Stomach (tissue), 9 donors: ENCODE measurements around the gene ATAD3B. TPM values are rescaled to one million over a fixed set of nuclear protein-coding genes. Genes with fewer than 3 reads are reported as not detected.
"Not testable (repeated sequence)": the region's sequence is repeated elsewhere in the genome, so short reads cannot be mapped to it uniquely, and the experiment has no call there.

Source experiments
- DNase-seq, 2 donors: peaks; one replicate each; pipeline versions ENCODE4 v3.0.0 to v3.0.0-alpha.2; 2013 to 2019
- H3K27ac ChIP-seq, 5 donors: fragments of 200-600 bp in 4 of 5; sonication (generic) in 4 of 5; one replicate each; pipeline ENCODE4 v1.5.1; 2013 to 2019; ENCODE audit warnings: mild to moderate bottlenecking in 1 of 5, moderate library complexity in 1 of 5
- H3K27me3 ChIP-seq, 3 donors: fragments of 200-600 bp; sonication (generic); one replicate each; pipeline ENCODE4 v1.5.1; 2017 to 2019; ENCODE audit warnings: mixed run types in 1 of 3
- H3K36me3 ChIP-seq, 4 donors: fragments of 200-600 bp; sonication (generic); 1 replicate in 3 of 4; 2 replicates in 1 of 4; pipeline ENCODE4 v1.5.1; 2016 to 2019
- H3K4me1 ChIP-seq, 4 donors: fragments of 200-600 bp; sonication (generic); one replicate each; pipeline ENCODE4 v1.5.1; 2016 to 2019
- H3K4me3 ChIP-seq, 4 donors: fragments of 200-600 bp; sonication (generic) in 3 of 4; one replicate each; pipeline ENCODE4 v1.5.1; 2016 to 2019; ENCODE audit warnings: mild to moderate bottlenecking in 1 of 4
- H3K9me3 ChIP-seq, 4 donors: fragments of 200-600 bp; sonication (generic); one replicate each; pipeline ENCODE4 v1.5.1; 2016 to 2019
- EP300 ChIP-seq: sonication (generic); formaldehyde crosslinking; IDR thresholded peaks from one replicate; pipeline ENCODE4 v1.6.1; 2017; ENCODE audit warnings: antibody characterized with exemption
- POLR2A ChIP-seq, 4 donors: fragments of 450-650 bp; IDR thresholded peaks; one replicate each; pipeline ENCODE4 v1.6.1; 2016; ENCODE audit warnings: antibody characterized with exemption in 4 of 4, control low read depth in 2 of 4, mild to moderate bottlenecking in 1 of 4, moderate library complexity in 1 of 4
- POLR2AphosphoS5 ChIP-seq, 3 donors: sonication (generic); formaldehyde crosslinking; IDR thresholded peaks; one replicate each; pipeline ENCODE4 v1.6.1; 2016; ENCODE audit warnings: antibody characterized with exemption in 3 of 3
- WGBS, 5 donors: extraction: QIAGEN DNeasy Blood & Tissue Kit in 3 of 5; methylation state at CpG; one replicate each; pipeline versions ENCODE4 v1.1.5 to v1.1.7; 2013 to 2018; 5-methylcytosine and 5-hydroxymethylcytosine counted together
- intact Hi-C: fragments of 100-400 bp; cut with DNase I; formaldehyde crosslinking; loops from one replicate; pipeline ENCODE4 v1.15.1; 2023; ENCODE audit warnings: low total_unique reads
- polyA plus RNA-seq, 3 donors: library from polyadenylated mRNA; stranded (reverse); fragments of 200-250 nt; gene quantifications; one replicate each; pipeline ENCODE4 v1.2.3, GENCODE V29; 2013
- total RNA-seq, 5 donors: library from RNA; depleted of rRNA; stranded (reverse); fragments of >200 nt; gene quantifications; one replicate each; pipeline versions ENCODE4 v1.1.0 to v1.2.3, GENCODE V29; 2014 to 2016
- TF ChIP-seq, protein P1 (sequence below), 7 experiments: fragments of 450-650 bp in 4 of 7; fragments of 200-600 bp in 3 of 7; sonication (generic) in 3 of 7; IDR thresholded peaks; one replicate each; pipeline ENCODE4 v1.5.1; 2016 to 2019; ENCODE audit warnings: antibody characterized with exemption in 7 of 7, control low read depth in 2 of 7, mild to moderate bottlenecking in 1 of 7
- donor health status: healthy with polysubstance abuse.
- donor health status: Bipolar disorder and iron deficiency.
- donor health status: healthy.

ATAD3B gene
- total and polyA plus RNA-seq, 8 donors: 8.2 to 91.5 (median 21.1) TPM

GRCh38 chr1:1504777-1505365 lies 33.3 kb downstream of the ATAD3B start:
- TF ChIP-seq, protein P1, sequence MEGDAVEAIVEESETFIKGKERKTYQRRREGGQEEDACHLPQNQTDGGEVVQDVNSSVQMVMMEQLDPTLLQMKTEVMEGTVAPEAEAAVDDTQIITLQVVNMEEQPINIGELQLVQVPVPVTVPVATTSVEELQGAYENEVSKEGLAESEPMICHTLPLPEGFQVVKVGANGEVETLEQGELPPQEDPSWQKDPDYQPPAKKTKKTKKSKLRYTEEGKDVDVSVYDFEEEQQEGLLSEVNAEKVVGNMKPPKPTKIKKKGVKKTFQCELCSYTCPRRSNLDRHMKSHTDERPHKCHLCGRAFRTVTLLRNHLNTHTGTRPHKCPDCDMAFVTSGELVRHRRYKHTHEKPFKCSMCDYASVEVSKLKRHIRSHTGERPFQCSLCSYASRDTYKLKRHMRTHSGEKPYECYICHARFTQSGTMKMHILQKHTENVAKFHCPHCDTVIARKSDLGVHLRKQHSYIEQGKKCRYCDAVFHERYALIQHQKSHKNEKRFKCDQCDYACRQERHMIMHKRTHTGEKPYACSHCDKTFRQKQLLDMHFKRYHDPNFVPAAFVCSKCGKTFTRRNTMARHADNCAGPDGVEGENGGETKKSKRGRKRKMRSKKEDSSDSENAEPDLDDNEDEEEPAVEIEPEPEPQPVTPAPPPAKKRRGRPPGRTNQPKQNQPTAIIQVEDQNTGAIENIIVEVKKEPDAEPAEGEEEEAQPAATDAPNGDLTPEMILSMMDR (IDR thresholded peaks at IDR 0.05): peak in 5 of 7 experiments; percentile 46 to 68 (median 60)
- H3K9me3 ChIP-seq, intact Hi-C loops, H3K27me3 ChIP-seq, H3K36me3 ChIP-seq: not testable (repeated sequence)
- Histone ChIP-seq H3K4me3 (peak overlapping the region in 2 of 4 donors; percentile 14 to 22), H3K4me1 (peaks cover 5 to 14% (median 11%) of the 10 kb centered on the region in 4 donors), H3K27ac (peak overlapping the region; percentile 42 to 75 (median 71))
- peak; percentile 69 to 71 for DNase-seq
- WGBS, 5 donors: 25 to 35% (median 32%) methylated on average over 15 to 16 of the region's 16 CpGs

DNA sequence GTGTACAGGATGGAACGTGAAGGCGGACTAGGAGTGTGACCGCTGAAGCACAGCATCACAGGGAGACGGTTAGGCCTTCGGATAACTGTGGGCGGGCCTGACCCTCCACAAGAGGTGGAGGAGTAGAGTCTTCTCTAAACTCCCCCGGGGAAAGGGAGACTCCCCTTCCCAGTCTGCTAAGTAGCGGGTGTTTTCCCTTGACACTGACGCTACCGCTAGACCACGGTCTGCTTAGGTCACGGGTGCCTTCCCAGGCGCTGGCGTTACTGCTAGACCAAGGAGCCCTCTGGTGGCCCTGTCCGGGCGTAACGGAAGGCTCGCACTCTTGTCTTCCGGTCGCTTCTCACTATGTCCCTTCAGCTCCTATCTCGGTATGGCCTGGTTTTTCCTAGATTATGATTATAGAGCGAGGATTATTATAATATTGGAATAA lies 33.8 kb downstream of the ATAD3B start:
- WGBS, 5 donors: 10 to 23% (median 15%) methylated on average over 10 to 17 of the region's 22 CpGs
- DNase-seq: peak; percentile 30 to 59

DNA sequence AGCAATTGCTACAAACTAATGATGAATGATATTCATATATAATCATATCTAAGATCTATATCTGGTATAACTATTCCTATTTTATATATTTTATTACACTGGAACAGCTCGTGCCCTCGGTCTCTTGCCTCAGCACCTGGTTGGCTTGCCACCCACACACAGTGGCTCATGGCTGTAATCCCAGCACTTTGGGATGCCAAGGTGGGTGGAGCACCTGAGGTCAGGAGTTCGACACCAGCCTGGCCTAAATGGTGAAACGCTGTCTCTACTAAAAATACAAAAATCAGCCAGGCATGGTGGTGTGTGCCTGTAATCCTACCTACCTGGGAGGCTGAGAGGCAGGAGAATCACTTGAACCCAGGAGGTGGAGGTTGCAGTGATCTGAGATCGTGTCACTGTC lies 34.2 kb downstream of the ATAD3B start:
- H3K27me3 ChIP-seq, H3K9me3 ChIP-seq, DNase-seq, intact Hi-C loops, H3K36me3 ChIP-seq: not testable (repeated sequence)
- peak overlapping the region in 1 of 4 donors; percentile 22 for H3K4me3 ChIP-seq
- peak overlapping the region in 4 of 5 donors; percentile 70 to 75 (median 72) for H3K27ac ChIP-seq
- WGBS, 5 donors: 63 to 70% (median 68%) methylated on average over 5 of the region's 5 CpGs
- H3K4me1 ChIP-seq: peaks cover 6 to 18% (median 13%) of the 10 kb centered on the region in 4 donors

More for the DNA sequence above, 33.8 kb downstream of the ATAD3B start:
- H3K9me3 ChIP-seq, H3K36me3 ChIP-seq, intact Hi-C loops, H3K27me3 ChIP-seq: not testable (repeated sequence)
- H3K4me3 ChIP-seq: peak overlapping the region in 2 of 4 donors; percentile 14 to 22
- peak in 1 of 3 donors; percentile 3 for TF ChIP-seq POLR2AphosphoS5 (IDR thresholded peaks at IDR 0.05)
- TF ChIP-seq, protein P1 (IDR thresholded peaks at IDR 0.05): peak in 1 of 7 experiments; percentile 6
- peak overlapping the region; percentile 42 to 75 (median 71) for H3K27ac ChIP-seq
- peaks cover 5 to 14% (median 11%) of the 10 kb centered on the region in 4 donors for H3K4me1 ChIP-seq

GRCh38 chr1:1507305-1507704 lies 35.7 kb downstream of the ATAD3B start:
- Histone ChIP-seq H3K9me3 (no peaks in the 10 kb centered on the region), H3K27me3 (no peaks in the 10 kb centered on the region), H3K4me3 (no peak overlapping the region), H3K27ac (no peak overlapping the region), H3K4me1 (peaks cover 9 to 24% (median 18%) of the 10 kb centered on the region in 4 donors), H3K36me3 (no peaks in the 10 kb centered on the region)
- WGBS, 5 donors: 87 to 94% (median 94%) methylated on average over 4 of the region's 4 CpGs
- no peak for DNase-seq
- intact Hi-C loops: no loop called here
- TF ChIP-seq POLR2A (IDR thresholded peaks at IDR 0.05) (no peak), EP300 (no peak), POLR2AphosphoS5 (IDR thresholded peaks at IDR 0.05) (no peak)
- TF ChIP-seq, protein P1 (IDR thresholded peaks at IDR 0.05): no peak

GRCh38 chr1:1508775-1509464 lies 37.4 kb downstream of the ATAD3B start:
- DNase-seq, intact Hi-C loops, H3K4me3 ChIP-seq, H3K27ac ChIP-seq, H3K36me3 ChIP-seq, H3K27me3 ChIP-seq, H3K9me3 ChIP-seq: not testable (repeated sequence)
- WGBS, 5 donors: 70 to 85% (median 80%) methylated on average over 2 to 34 of the region's 34 CpGs
- peaks cover 9 to 32% (median 26%) of the 10 kb centered on the region in 4 donors for H3K4me1 ChIP-seq

DNA sequence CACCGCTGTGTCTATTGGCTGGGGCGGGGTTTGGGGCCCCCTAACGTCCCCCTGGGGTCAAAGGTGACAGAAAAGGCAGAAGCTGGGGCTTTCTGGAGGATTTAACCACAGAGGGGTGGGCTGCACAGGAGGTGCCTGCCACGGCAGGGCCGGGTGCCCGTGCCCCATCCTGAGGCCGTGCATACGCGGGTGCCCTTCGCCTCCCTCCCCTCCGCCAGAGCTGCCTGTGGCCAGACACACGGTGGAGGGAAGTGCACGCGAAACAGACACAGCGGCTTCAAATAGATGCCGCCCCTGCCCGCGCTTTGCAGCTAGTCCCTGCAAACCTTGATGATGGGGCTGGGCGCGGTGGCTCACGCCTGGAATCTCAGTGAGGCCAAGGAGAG lies 37.9 kb downstream of the ATAD3B start:
- H3K9me3 ChIP-seq, H3K27me3 ChIP-seq, H3K36me3 ChIP-seq, H3K27ac ChIP-seq, H3K4me3 ChIP-seq, intact Hi-C loops, DNase-seq: not testable (repeated sequence)
- WGBS, 5 donors: 74 to 85% (median 80%) methylated on average over 14 to 20 of the region's 21 CpGs
- H3K4me1 ChIP-seq: peaks cover 9 to 37% (median 26%) of the 10 kb centered on the region in 4 donors
